HL-60 (cell line): ENCODE data around the gene CAVIN2.

Source experiments
- GABPA ChIP-seq: IDR thresholded peaks from 2 replicates; pipeline ENCODE4 v1.6.1; 2012; ENCODE audit warnings: low read depth
- POLR2AphosphoS5 ChIP-seq: IDR thresholded peaks from 2 replicates; pipeline ENCODE4 v1.6.1; 2012; ENCODE audit warnings: low read depth
- SPI1 ChIP-seq: IDR thresholded peaks from 2 replicates; pipeline ENCODE4 v1.6.1; 2012; ENCODE audit warnings: low read depth, mild to moderate bottlenecking, borderline replicate concordance
- TF ChIP-seq, protein P1 (sequence below): IDR thresholded peaks from one replicate; pipeline ENCODE4 v1.5.1; 2011; ENCODE audit warnings: low read length, control low read depth, inconsistent platforms; ENCODE audit not compliant: insufficient read depth
- TF ChIP-seq, protein P2 (sequence below): IDR thresholded peaks from 2 replicates; pipeline ENCODE4 v1.6.1; 2012; ENCODE audit warnings: low read depth; ENCODE audit not compliant: insufficient replicate concordance

DNA sequence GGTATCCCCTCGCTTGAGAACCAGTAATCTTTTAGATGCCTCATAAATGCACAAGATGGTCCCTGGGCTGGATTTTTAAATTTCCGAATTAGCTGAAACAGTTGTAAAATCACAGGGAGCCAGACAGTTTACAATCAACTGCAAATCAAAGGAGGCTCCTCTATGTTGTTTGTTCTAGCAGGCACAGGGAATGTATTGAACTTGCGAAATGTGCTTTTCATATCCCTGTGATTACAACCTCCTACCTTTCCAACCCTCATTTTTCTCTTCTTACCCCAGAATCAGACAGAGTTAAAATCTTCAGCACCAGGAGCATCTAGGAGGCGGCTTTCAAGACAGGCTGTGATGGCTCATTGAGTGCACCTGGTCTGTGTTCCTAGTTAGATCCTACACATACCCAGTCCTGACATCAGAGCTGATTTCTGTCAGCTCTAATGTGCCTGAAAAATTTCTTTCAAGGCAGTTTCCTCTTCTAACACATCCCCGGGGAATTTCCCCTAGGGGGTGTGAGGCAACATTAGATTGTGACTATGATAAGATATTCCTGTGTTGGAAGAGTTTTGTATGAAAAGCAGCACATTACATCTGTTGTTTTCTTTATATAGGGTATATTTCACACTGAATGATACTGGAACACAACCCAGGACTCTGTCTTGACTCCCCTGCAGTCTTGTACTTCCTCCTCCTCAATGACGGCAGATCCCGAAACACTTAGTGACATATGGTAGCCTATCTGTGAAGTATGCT, 17.9 kb upstream of the CAVIN2 start:
- TF ChIP-seq, protein P1, sequence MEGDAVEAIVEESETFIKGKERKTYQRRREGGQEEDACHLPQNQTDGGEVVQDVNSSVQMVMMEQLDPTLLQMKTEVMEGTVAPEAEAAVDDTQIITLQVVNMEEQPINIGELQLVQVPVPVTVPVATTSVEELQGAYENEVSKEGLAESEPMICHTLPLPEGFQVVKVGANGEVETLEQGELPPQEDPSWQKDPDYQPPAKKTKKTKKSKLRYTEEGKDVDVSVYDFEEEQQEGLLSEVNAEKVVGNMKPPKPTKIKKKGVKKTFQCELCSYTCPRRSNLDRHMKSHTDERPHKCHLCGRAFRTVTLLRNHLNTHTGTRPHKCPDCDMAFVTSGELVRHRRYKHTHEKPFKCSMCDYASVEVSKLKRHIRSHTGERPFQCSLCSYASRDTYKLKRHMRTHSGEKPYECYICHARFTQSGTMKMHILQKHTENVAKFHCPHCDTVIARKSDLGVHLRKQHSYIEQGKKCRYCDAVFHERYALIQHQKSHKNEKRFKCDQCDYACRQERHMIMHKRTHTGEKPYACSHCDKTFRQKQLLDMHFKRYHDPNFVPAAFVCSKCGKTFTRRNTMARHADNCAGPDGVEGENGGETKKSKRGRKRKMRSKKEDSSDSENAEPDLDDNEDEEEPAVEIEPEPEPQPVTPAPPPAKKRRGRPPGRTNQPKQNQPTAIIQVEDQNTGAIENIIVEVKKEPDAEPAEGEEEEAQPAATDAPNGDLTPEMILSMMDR = no peak
- no peak for TF ChIP-seq SPI1
- no peak for TF ChIP-seq POLR2AphosphoS5
- no peak for TF ChIP-seq GABPA
- TF ChIP-seq, protein P2, sequence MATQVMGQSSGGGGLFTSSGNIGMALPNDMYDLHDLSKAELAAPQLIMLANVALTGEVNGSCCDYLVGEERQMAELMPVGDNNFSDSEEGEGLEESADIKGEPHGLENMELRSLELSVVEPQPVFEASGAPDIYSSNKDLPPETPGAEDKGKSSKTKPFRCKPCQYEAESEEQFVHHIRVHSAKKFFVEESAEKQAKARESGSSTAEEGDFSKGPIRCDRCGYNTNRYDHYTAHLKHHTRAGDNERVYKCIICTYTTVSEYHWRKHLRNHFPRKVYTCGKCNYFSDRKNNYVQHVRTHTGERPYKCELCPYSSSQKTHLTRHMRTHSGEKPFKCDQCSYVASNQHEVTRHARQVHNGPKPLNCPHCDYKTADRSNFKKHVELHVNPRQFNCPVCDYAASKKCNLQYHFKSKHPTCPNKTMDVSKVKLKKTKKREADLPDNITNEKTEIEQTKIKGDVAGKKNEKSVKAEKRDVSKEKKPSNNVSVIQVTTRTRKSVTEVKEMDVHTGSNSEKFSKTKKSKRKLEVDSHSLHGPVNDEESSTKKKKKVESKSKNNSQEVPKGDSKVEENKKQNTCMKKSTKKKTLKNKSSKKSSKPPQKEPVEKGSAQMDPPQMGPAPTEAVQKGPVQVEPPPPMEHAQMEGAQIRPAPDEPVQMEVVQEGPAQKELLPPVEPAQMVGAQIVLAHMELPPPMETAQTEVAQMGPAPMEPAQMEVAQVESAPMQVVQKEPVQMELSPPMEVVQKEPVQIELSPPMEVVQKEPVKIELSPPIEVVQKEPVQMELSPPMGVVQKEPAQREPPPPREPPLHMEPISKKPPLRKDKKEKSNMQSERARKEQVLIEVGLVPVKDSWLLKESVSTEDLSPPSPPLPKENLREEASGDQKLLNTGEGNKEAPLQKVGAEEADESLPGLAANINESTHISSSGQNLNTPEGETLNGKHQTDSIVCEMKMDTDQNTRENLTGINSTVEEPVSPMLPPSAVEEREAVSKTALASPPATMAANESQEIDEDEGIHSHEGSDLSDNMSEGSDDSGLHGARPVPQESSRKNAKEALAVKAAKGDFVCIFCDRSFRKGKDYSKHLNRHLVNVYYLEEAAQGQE = no peak
